Retinal pigment epithelial cell (primary cell): ENCODE measurements around the gene PARVB.

Experiments used
- DNase-seq: peaks from one replicate; pipeline ENCODE4 v3.0.0-alpha.2; 2010; ENCODE audit warnings: low read depth
- H3K4me3 ChIP-seq: 2 replicates; pipeline ENCODE4 v1.5.1; 2011; ENCODE audit warnings: mild to moderate bottlenecking, low read length, control low read depth, moderate library complexity
- CTCF ChIP-seq: conservative IDR thresholded peaks from 2 replicates; pipeline ENCODE4 v1.5.1; 2011; ENCODE audit warnings: low read depth, low read length, control low read depth, inconsistent platforms

Gene PARVB

GRCh38 chr22:44018594-44018993, 5.5 kb upstream of the PARVB start:
- DNase-seq: no peak
- no peak for TF ChIP-seq CTCF
- H3K4me3 ChIP-seq: no peak overlapping the region

GRCh38 chr22:44019416-44019815, 4.7 kb upstream of the PARVB start:
- no peak for TF ChIP-seq CTCF
- DNase-seq: no peak
- H3K4me3 ChIP-seq: no peak overlapping the region

DNA sequence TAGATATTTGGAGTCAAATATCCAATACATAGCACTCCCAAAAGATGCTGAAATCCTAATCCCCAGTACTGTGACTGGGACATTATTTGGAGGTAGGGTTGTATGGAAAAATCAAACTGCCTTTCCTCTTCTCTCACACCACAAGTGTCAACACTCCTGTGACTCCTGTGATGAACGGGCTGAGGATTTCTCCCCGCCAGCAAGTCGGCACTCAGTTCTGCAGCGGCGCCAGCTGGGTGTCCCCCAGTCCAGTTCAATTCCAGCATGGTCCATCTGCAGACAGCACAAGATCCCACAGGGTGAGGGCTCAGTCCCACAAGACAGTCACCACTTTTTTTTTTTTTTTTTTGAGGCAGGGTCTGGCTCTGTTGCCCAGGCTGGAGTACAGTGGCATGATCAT, 4.3 kb upstream of the PARVB start:
- no peak overlapping the region for H3K4me3 ChIP-seq
- no peak for TF ChIP-seq CTCF
- DNase-seq: no peak

- TF ChIP-seq CTCF: no peak
- no peak for DNase-seq
- H3K4me3 ChIP-seq: no peak overlapping the region
Measured at GRCh38 chr22:44020981-44021380, 3.1 kb upstream of the PARVB start.

DNA sequence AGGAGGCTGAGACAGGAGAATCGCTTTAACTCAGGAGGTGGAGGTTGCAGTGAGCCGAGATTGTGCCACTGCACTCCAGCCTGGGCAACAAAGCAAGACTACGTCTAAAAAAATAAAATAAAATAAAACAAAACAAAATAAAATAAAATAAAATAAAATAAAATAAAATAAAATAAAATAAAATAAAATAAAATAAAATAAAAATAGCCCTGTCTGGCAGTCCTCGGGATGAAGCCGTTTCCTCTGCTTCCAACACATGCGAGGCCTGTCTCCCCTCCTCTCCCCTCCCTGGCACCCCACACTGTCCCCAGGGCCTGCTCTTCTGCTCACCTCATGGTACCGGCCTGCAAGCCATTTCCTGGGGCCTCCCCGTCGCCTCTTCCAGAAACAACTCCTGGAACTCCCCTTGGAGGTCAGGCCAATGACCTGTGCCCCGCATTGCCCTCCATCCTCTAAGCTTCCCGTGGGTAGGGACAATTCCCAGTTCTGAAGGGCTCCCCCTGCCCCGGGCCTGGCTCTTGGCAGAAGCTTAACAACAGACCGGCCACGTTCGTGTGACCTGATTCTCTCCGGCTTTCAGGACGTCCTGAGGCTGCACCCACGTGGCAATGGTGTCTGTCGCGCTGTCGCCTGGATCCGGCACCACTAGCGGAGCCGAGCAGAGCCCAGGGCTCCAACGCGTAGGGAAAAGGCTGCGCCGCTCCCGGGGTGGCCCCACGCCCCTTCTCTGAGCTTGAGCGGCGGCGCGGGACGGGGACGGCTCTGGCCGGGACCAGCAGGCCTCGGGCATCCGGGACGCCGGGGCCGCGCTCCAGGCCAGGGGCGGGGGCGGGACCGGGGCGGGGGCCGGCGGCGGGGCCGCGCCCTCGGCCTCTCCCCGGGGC, 456 bp upstream of the PARVB start:
- peak overlapping the region; percentile 57 for H3K4me3 ChIP-seq
- DNase-seq: no peak
- no peak for TF ChIP-seq CTCF

GRCh38 chr22:44025171-44026065, 1.3 kb downstream of the PARVB start:
- peak overlapping the region; percentile 42 for H3K4me3 ChIP-seq
- TF ChIP-seq CTCF: no peak
- no peak for DNase-seq
